Large intestine (tissue), 3 donors: Measurements from ENCODE around the gene USH2A. TPM values are rescaled to one million over a fixed set of nuclear protein-coding genes. Genes with fewer than 3 reads are reported as not detected.

Experiments used
- DNase-seq, 2 donors: peaks; one replicate each; pipeline versions ENCODE4 v3.0.0 to v3.0.0-alpha.2; 2013
- H3K27ac ChIP-seq: one replicate; pipeline ENCODE4 v1.5.1; 2013; ENCODE audit warnings: low read length
- H3K27me3 ChIP-seq: 2 replicates; pipeline ENCODE4 v1.6.1; 2013; ENCODE audit warnings: low read length; ENCODE audit not compliant: control insufficient read depth, insufficient read depth
- H3K36me3 ChIP-seq: 2 replicates; pipeline ENCODE4 v1.6.1; 2013; ENCODE audit warnings: low read length; ENCODE audit not compliant: control insufficient read depth, insufficient read depth
- H3K4me1 ChIP-seq: one replicate; pipeline ENCODE4 v1.6.1; 2013; ENCODE audit warnings: low read length; ENCODE audit not compliant: control insufficient read depth, insufficient read depth
- H3K4me3 ChIP-seq: one replicate; pipeline ENCODE4 v1.5.1; 2013; ENCODE audit warnings: low read length
- H3K9me3 ChIP-seq: one replicate; pipeline ENCODE4 v1.6.1; 2013; ENCODE audit warnings: mild to moderate bottlenecking, low read depth, low read length, moderate library complexity; ENCODE audit not compliant: control insufficient read depth
- WGBS: methylation state at CpG from one replicate; pipeline ENCODE4 v1.1.5; 2013; ENCODE audit warnings: low lambda C conversion rate; ENCODE audit not compliant: insufficient coverage; 5-methylcytosine and 5-hydroxymethylcytosine counted together
- polyA plus RNA-seq: library from polyadenylated mRNA; unstranded; fragments of 120-200 nt; gene quantifications from one replicate; pipeline ENCODE4 v1.2.1, GENCODE V29; 2013

Gene USH2A
- polyA plus RNA-seq, 1 donor: 0.06 TPM

DNA sequence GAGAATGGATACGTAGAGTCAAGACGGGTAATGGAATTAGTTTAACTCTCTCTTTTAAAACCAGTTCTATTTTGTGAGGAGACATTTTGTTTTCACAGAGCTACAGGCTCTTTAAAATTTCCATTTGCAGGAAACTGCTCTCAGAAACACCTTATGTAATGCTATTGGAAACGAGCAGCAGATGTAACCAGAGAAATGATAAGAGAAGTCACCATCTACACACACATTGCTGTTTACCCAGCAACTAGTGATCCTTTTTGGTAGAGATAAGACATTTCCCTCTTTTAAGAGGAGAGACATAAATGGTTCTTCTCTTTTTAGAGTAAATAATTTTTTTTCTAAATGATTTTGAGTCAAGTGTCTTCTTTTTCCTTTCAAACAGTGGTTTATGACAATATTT lies 775.5 kb downstream of the USH2A start:
- Histone ChIP-seq H3K9me3 (no peaks in the 10 kb centered on the region), H3K27me3 (no peaks in the 10 kb centered on the region), H3K36me3 (no peaks in the 10 kb centered on the region), H3K4me3 (no peak overlapping the region), H3K27ac (no peak overlapping the region), H3K4me1 (no peaks in the 10 kb centered on the region)
- no peak for DNase-seq
- no CpG with 5 or more reads among the region's 3 CpGs for WGBS

DNA sequence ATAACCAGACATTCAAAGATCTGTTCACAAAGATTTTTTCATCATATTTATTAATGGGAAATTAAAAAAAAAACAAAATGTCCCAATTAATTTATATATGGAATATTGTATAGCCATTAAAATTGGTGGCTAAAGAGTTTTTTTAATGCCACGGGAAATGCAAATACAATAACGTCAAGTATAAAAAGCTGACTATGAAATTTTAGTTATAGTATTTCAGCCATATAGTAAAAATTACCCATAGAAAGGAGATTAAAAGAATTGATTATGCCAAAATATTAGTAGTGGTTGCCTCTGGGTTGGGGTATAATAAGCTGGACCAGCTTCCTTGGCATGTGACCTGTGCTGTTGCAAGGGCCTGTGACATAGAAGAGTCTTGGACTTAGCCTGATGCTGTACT lies 777.4 kb downstream of the USH2A start:
- Histone ChIP-seq H3K9me3 (no peaks in the 10 kb centered on the region), H3K4me1 (no peaks in the 10 kb centered on the region), H3K27ac (no peak overlapping the region), H3K36me3 (no peaks in the 10 kb centered on the region), H3K4me3 (no peak overlapping the region), H3K27me3 (no peaks in the 10 kb centered on the region)
- no peak for DNase-seq
- WGBS: 100% methylated on average over 2 of the region's 2 CpGs

DNA sequence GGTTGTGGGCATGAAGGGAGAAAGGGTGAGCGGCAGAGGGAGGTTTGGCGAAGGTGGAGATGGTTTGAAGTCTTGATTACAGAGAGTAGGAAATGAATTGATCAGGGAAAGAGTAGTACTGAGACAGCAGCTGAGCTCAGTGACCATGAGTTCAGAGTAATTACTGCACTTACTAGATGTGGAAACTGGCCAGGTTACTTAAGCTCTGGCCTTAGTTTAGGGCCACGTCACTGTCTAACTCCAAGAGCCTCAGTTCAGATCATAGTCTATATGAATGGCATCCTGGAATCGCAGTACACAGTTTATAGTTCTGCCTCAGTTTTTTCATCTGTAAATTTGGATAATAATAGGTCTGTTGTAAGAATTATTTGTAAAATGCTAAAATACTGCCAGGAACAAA lies 778.1 kb downstream of the USH2A start:
- Histone ChIP-seq H3K9me3 (no peaks in the 10 kb centered on the region), H3K36me3 (no peaks in the 10 kb centered on the region), H3K27me3 (no peaks in the 10 kb centered on the region), H3K4me3 (no peak overlapping the region), H3K27ac (no peak overlapping the region), H3K4me1 (no peaks in the 10 kb centered on the region)
- no peak for DNase-seq
- no CpG with 5 or more reads among the region's 4 CpGs for WGBS

DNA sequence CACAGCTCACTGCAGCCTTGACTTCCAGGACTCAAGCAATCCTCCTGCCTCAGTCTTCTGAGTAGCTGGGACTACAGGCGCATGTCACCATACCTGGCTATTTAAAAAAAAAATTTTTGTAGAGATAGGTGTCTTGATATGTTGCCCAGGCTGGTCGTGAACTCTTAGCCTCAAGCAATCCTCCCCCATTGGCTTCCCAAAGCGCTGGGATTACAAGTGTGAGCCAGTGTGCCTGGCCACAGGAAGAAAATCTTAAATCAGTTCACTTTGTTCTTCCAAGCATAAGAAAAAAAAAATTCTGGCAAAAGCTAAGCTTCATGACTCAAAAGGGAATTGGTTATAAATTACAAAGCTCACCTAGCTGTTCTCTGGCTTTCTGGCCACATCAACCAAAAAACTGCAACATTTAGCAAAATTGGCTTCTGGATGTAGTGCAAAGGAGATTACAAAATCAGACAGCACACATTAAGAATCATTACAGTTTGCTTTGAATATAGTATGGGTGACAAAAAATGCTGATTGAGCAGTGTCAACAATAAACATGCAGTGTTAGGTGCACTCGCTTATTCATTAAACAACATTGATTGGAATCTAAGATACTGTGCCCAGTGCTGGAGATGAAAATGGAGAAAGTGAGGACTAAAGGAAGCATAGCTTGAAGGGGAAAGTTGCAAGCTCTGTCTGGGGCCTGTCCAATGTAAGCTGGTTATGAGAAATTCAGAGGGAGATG lies 779.5 kb downstream of the USH2A start:
- Histone ChIP-seq H3K27me3 (no peaks in the 10 kb centered on the region), H3K4me1 (no peaks in the 10 kb centered on the region), H3K36me3 (no peaks in the 10 kb centered on the region), H3K27ac (no peak overlapping the region), H3K4me3 (no peak overlapping the region), H3K9me3 (no peaks in the 10 kb centered on the region)
- WGBS: no CpG with 5 or more reads among the region's 4 CpGs
- no peak for DNase-seq

DNA sequence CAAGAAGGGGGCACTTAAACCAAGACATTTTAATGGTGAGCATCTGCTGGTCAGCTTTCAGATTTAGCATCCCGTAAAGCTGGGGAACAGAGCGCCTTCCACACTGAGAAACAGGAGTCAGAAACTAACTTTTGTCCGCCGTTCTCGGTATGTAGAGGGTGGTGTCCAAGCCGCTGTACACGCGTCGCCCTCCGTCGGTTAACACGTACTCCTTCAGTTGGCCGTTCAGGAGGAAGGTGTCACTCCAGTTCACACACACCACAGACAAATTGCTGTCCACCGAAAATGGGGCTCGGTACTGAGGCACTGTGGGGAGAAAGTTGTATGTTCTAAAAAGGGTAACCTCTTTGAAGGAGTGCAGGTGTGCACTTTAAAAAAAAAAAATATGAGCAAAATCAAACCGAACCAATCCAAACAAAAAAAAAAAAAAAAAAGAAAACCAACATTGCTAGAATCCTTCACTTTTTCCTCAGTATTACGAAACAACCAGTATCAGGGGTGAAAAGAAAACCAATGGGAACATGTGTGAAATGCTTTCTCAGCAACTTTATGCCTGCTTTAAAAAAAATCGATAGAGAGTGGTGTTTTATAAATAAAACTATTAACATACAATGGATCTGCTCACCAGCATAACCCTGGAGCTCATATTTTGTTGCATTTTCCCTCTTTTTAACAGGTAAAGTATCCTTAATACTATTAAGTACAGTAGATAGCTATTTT lies 782.7 kb downstream of the USH2A start:
- Histone ChIP-seq H3K9me3 (no peaks in the 10 kb centered on the region), H3K4me1 (peaks cover 17% of the 10 kb centered on the region), H3K4me3 (no peak overlapping the region), H3K36me3 (no peaks in the 10 kb centered on the region), H3K27ac (no peak overlapping the region), H3K27me3 (no peaks in the 10 kb centered on the region)
- WGBS: 80% methylated on average over 1 of the region's 18 CpGs
- DNase-seq: no peak

DNA sequence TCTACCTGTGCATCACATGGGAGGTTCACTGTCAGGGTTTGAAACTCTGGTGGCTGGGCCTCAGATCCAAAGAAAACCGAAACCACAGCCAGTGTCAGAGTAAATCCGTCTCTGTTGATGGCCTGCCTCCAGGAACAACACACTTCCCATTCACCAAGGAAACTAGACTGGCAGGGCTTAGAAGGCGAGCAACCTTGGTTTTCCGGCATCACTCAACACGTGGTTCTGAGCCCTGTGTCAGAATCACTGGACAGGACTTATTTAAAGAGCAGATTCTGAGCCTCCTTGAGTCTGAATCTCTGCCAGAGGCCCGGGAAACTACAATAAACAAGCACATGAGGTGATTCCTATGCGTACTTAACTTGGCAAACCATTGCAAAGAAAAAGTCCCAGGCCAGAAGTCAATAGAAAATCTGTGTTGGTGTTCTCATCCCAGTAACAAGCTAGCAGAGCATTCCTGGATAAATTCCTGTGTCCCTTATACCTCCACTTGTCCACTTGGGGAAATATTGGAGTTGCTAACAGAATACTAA lies 786.1 kb downstream of the USH2A start:
- Histone ChIP-seq H3K27ac (peak overlapping the region; percentile 89), H3K9me3 (no peaks in the 10 kb centered on the region), H3K4me1 (peaks cover 39% of the 10 kb centered on the region), H3K4me3 (no peak overlapping the region), H3K27me3 (no peaks in the 10 kb centered on the region), H3K36me3 (no peaks in the 10 kb centered on the region)
- peak in 1 of 2 donors; percentile 41 for DNase-seq
- no CpG with 5 or more reads among the region's 7 CpGs for WGBS

DNA sequence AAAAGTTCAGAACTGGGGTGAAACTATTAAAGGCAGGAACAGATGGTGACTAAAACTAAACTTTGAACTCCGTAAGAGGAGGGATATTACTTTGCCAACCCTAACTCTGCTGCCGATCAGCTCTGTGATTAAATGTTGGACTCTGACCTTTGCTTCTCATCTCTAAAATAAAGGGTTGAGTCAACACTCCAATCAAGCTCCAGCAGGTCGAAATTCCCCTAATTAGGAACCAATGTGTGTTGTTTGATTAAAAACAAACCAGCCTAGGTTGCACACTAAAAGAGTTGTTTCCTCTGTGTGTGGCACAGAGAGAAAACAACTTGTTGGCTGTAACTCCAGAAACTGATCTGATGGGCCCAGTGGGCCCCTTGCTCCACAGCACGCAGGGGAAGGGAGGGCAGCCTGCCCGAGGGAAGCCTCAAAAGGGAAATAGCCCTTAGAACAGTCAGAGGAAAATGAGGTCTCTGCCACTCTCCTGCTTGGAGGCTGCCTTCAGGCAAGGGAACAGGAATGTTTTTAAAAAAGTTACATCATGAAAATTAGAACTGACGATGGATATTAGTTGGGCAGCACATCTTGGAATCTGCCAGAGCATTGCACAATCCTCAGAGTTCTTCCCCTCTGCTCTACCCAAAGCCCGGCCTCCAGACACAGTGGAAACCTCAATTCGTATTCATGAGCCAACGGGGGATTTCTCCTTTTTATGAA lies 786.8 kb downstream of the USH2A start:
- H3K4me3 ChIP-seq: no peak overlapping the region
- no CpG with 5 or more reads among the region's 9 CpGs for WGBS
- H3K27ac ChIP-seq: peak overlapping the region; percentile 89
- H3K27me3 ChIP-seq: no peaks in the 10 kb centered on the region
- no peaks in the 10 kb centered on the region for H3K9me3 ChIP-seq
- no peaks in the 10 kb centered on the region for H3K36me3 ChIP-seq
- peak; percentile 58 to 85 for DNase-seq
- H3K4me1 ChIP-seq: peaks cover 39% of the 10 kb centered on the region

DNA sequence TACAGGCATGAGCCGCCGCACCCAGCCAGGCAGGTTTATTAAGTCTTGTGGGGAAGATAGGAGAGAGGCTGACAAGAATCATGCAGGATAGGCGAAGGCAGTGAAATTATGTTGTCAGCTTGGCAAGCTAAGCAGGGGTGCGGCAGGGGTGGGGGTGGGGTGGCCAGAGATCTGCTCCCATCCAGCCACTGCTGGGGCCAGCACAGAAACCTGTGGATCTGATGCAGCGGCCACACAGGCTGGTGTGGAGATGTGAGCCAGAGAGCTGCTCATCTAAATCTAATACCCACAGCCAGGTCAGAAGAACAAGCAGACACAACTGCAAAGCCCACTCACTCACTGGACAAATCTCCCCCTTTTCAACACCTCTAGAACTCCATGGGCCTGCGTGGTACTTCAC lies 787.4 kb downstream of the USH2A start:
- no CpG with 5 or more reads among the region's 6 CpGs for WGBS
- Histone ChIP-seq H3K36me3 (no peaks in the 10 kb centered on the region), H3K27me3 (no peaks in the 10 kb centered on the region), H3K4me3 (no peak overlapping the region), H3K9me3 (no peaks in the 10 kb centered on the region), H3K27ac (peak overlapping the region; percentile 89), H3K4me1 (peaks cover 39% of the 10 kb centered on the region)
- DNase-seq: peak; percentile 47 to 83

DNA sequence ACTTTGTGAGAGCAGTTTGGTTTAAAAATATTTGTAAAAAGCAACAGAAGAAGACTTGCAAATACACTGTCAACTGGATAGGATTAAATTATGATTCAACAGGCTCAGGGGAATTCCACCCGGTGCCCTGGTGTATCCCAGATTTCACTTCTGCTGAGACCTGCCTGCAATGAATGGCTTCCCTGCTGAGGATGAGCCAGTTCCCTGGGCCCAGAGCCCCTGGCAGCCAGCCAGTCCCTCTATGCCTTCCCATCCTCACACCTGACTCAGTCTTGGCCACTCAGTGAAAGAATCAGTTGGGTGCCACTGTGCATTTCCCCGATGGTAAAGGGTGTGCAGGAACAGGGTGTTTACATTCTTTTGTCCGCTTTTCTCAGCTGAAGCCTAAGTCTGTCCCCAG lies 791.8 kb downstream of the USH2A start:
- H3K36me3 ChIP-seq: no peaks in the 10 kb centered on the region
- no peak overlapping the region for H3K27ac ChIP-seq
- no peaks in the 10 kb centered on the region for H3K9me3 ChIP-seq
- WGBS: no CpG with 5 or more reads among the region's 3 CpGs
- no peak for DNase-seq
- no peaks in the 10 kb centered on the region for H3K27me3 ChIP-seq
- peaks cover 29% of the 10 kb centered on the region for H3K4me1 ChIP-seq
- H3K4me3 ChIP-seq: no peak overlapping the region

DNA sequence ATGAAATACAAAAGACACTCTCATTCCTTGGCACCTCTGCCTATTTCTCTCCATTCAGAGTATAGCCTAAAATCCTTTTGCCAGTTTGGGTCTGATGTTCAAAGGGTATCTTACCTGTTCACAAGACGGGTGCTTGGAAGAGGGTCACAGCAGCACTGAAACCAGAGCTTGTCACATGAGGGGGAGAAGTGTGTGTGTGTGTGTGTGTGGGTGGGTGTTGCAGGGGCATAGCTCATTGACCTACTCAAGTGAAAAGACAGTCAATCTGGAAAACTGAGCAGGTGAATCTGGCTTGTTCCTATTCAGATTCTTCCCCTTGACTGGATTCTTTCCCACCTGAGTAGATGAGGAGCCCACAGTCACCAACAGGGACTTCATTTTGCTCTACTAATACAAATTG lies 792.2 kb downstream of the USH2A start:
- no peaks in the 10 kb centered on the region for H3K36me3 ChIP-seq
- H3K27me3 ChIP-seq: no peaks in the 10 kb centered on the region
- H3K4me3 ChIP-seq: no peak overlapping the region
- no peak for DNase-seq
- H3K9me3 ChIP-seq: no peaks in the 10 kb centered on the region
- H3K4me1 ChIP-seq: peaks cover 25% of the 10 kb centered on the region
- WGBS: no CpG with 5 or more reads among the region's 1 CpG
- H3K27ac ChIP-seq: no peak overlapping the region
